HepG2 (cell line): ENCODE results near the gene KRT36. TPM values are rescaled to one million over a fixed set of nuclear protein-coding genes. Genes with fewer than 3 reads are reported as not detected.

Source experiments
- ATAC-seq: fragments of 200-7000 bp; cut with Tn5 transposase; 3 replicates; pipeline ENCODE4 v1.9.1; 2020; ENCODE audit warnings: mild to moderate bottlenecking, moderate library complexity
- BruUV-seq: library from RNA; stranded (reverse); fragments of 400-500 nt; replicated peaks from 2 replicates; lab custom pipeline; 2021; lab: Mats Ljungman, UMichigan
- CTCF ChIA-PET: fragments of 300-600 bp; formaldehyde crosslinking; extraction: SDS; loops from one replicate; lab custom pipeline; 2021; ENCODE audit warnings: low total read pairs, inconsistent platforms, low intra/inter-chr PET ratio; lab: Yijun Ruan, JAX
- POLR2A ChIA-PET: fragments of 350-600 bp; sonication (Branson Sonifier 250); formaldehyde crosslinking; loops from one replicate; lab custom pipeline; 2020; ENCODE audit warnings: antibody characterized with exemption, inconsistent platforms; lab: Yijun Ruan, JAX
- DNase-seq: peaks from one replicate; pipeline ENCODE4 v3.0.0-alpha.2; 2015; ENCODE audit warnings: low spot score
- FAIRE-seq: peaks from 3 replicates; lab custom pipeline; 2011; peaks lifted over from hg19 to GRCh38; lab: Jason Lieb, UNC
- H2AFZ ChIP-seq: one replicate; pipeline ENCODE4 v1.6.1; 2011; ENCODE audit warnings: low read length, inconsistent platforms
- H3K27ac ChIP-seq: fragments of 300-600 bp; 3 replicates; pipeline ENCODE4 v1.8.0; 2011; ENCODE audit warnings: mixed run types, mild to moderate bottlenecking, mixed read lengths, low read length, inconsistent platforms; ENCODE audit not compliant: insufficient read depth; ENCODE audit errors: extremely low read length
- H3K27me3 ChIP-seq, 2 experiments: fragments of 200-600 bp in 1 of 2; 2 replicates in 1 of 2; 3 replicates in 1 of 2; pipeline versions ENCODE4 v1.6.0 to v1.8.0; 2011; ENCODE audit warnings: low read length in 2 of 2, mild to moderate bottlenecking in 2 of 2, moderate library complexity in 2 of 2, inconsistent platforms in 1 of 2; ENCODE audit not compliant: insufficient read depth in 2 of 2, control insufficient read depth in 1 of 2
- H3K36me3 ChIP-seq, 2 experiments: fragments of 200-600 bp in 1 of 2; replicated peaks in 1 of 2; 2 replicates in 1 of 2; 3 replicates in 1 of 2; pipeline versions ENCODE4 v1.5.1 to v1.8.0; 2011; ENCODE audit warnings: low read length in 2 of 2, inconsistent platforms in 1 of 2; ENCODE audit not compliant: insufficient read depth in 2 of 2, control insufficient read depth in 1 of 2
- H3K4me1 ChIP-seq: 2 replicates; pipeline ENCODE4 v1.5.1; 2012; ENCODE audit warnings: low read length, inconsistent platforms; ENCODE audit not compliant: insufficient read depth
- H3K4me2 ChIP-seq: 2 replicates; pipeline ENCODE4 v1.6.0; 2011; ENCODE audit warnings: low read depth, low read length, inconsistent platforms
- H3K4me3 ChIP-seq, 3 experiments: fragments of 200-600 bp in 1 of 3; sonication (generic), shearing (Covaris generic) in 1 of 3; replicated peaks in 1 of 3; 2 replicates each; pipeline ENCODE4 v1.5.1; 2011 to 2016; ENCODE audit warnings: low read length in 3 of 3, inconsistent platforms in 2 of 3, low read depth in 2 of 3, mild to moderate bottlenecking in 2 of 3, control low read depth in 1 of 3, mixed read lengths in 1 of 3; ENCODE audit not compliant: insufficient read depth in 1 of 3
- H3K79me2 ChIP-seq: one replicate; pipeline ENCODE4 v1.6.1; 2011; ENCODE audit warnings: low read length, inconsistent platforms; ENCODE audit not compliant: insufficient read depth
- H3K9ac ChIP-seq: 2 replicates; pipeline ENCODE4 v1.6.0; 2011; ENCODE audit warnings: mild to moderate bottlenecking, low read depth, low read length, inconsistent platforms; ENCODE audit not compliant: insufficient read depth
- H3K9me3 ChIP-seq: 2 replicates; pipeline ENCODE4 v1.5.1; 2012; ENCODE audit warnings: mild to moderate bottlenecking, low read length
- H4K20me1 ChIP-seq: 2 replicates; pipeline ENCODE4 v1.6.0; 2011; ENCODE audit warnings: inconsistent platforms, mild to moderate bottlenecking, low read length, moderate library complexity; ENCODE audit not compliant: insufficient read depth
- EEA1 ChIP-seq: sonication (generic); formaldehyde crosslinking; IDR thresholded peaks from 2 replicates; pipeline ENCODE4 v1.5.1; 2020; ENCODE audit warnings: mild to moderate bottlenecking, missing genetic modification reagents, borderline replicate concordance
- HMGXB3 ChIP-seq: sonication (generic); formaldehyde crosslinking; IDR thresholded peaks from 2 replicates; pipeline ENCODE4 v1.4.0; 2020; ENCODE audit warnings: missing genetic modification reagents, borderline replicate concordance
- NCOR1 ChIP-seq: fragments of 200-600 bp; sonication (generic); IDR thresholded peaks from 2 replicates; pipeline ENCODE4 v1.7.0; 2017; ENCODE audit warnings: antibody characterized with exemption, low read length, borderline replicate concordance
- NPAS2 ChIP-seq: sonication (generic); formaldehyde crosslinking; IDR thresholded peaks from 2 replicates; pipeline ENCODE4 v1.8.0; 2022; ENCODE audit warnings: mild to moderate bottlenecking, missing genetic modification reagents, borderline replicate concordance
- PRMT3 ChIP-seq: sonication (generic); formaldehyde crosslinking; IDR thresholded peaks from 2 replicates; pipeline ENCODE4 v1.8.1; 2022; ENCODE audit warnings: low read depth, mild to moderate bottlenecking, moderate library complexity, missing genetic modification reagents, borderline replicate concordance
- PTBP1 ChIP-seq: fragments of 200-400 bp; formaldehyde crosslinking; IDR thresholded peaks from 2 replicates; pipeline ENCODE4 v1.6.1; 2018; ENCODE audit warnings: low read length, low read depth; ENCODE audit not compliant: poor library complexity, severe bottlenecking
- TCF12 ChIP-seq, 2 experiments: fragments of 450-650 bp in 1 of 2; sonication (generic) in 1 of 2; formaldehyde crosslinking in 1 of 2; IDR thresholded peaks; 2 replicates each; pipeline versions ENCODE4 v1.6.1 to v1.8.0; 2017 to 2022; ENCODE audit warnings: antibody characterized with exemption in 1 of 2, mild to moderate bottlenecking in 1 of 2, missing genetic modification reagents in 1 of 2, moderate library complexity in 1 of 2
- ZNF572 ChIP-seq: sonication (generic); formaldehyde crosslinking; IDR thresholded peaks from 2 replicates; pipeline ENCODE4 v1.5.1; 2020; ENCODE audit warnings: mild to moderate bottlenecking, missing genetic modification reagents
- ZNF614 ChIP-seq: IDR thresholded peaks from 2 replicates; pipeline ENCODE4 v1.6.1; 2018; ENCODE audit warnings: missing biosample characterization, missing genetic modification reagents, inconsistent platforms, borderline replicate concordance
- ZNF773 ChIP-seq: sonication (generic); formaldehyde crosslinking; IDR thresholded peaks from 2 replicates; pipeline ENCODE4 v1.4.0; 2020; ENCODE audit warnings: missing genetic modification reagents, borderline replicate concordance
- ZNF775 ChIP-seq: sonication (generic); formaldehyde crosslinking; IDR thresholded peaks from 2 replicates; pipeline ENCODE4 v1.4.0; 2020; ENCODE audit warnings: missing genetic modification reagents, mild to moderate bottlenecking, moderate library complexity, borderline replicate concordance
- ZNF879 ChIP-seq: sonication (generic); formaldehyde crosslinking; IDR thresholded peaks from 2 replicates; pipeline ENCODE4 v1.8.1; 2023; ENCODE audit warnings: missing genetic modification reagents
- WGBS: methylation state at CpG from one replicate; pipeline ENCODE4 v1.1.6; 2017; ENCODE audit warnings: low lambda C conversion rate; 5-methylcytosine and 5-hydroxymethylcytosine counted together
- in situ Hi-C: cut with HindIII; loops from 2 replicates; pipeline ENCODE4 v1.10.0; 2017; ENCODE audit warnings: low pct_unique_long_range_greater_than_20kb; ENCODE audit not compliant: extremely low pct_ligation_motif_present
- intact Hi-C: fragments of 100-400 bp; cut with micrococcal nuclease; formaldehyde crosslinking; loops from one replicate; pipeline ENCODE4 v1.10.0; 2022; ENCODE audit not compliant: unreplicated experiment
- polyA plus RNA-seq, 8 experiments: library from polyadenylated mRNA; depleted of rRNA in 3 of 8; stranded (reverse) in 7 of 8; unstranded in 1 of 8; fragments of >200 nt; fragmentation: Illumina TruSeq in 4 of 8; extraction: Trizol in 4 of 8; gene quantifications; 2 replicates each; pipeline versions ENCODE4 v1.2.1 to v1.2.3, GENCODE V29; 2011 to 2016; ENCODE audit warnings: low read depth in 4 of 8, missing spikeins in 1 of 8, mixed read lengths in 1 of 8; ENCODE audit not compliant: insufficient read depth in 1 of 8
- total RNA-seq, 5 experiments: library from RNA; depleted of rRNA; stranded (reverse); fragments of >200 nt; fragmentation: Illumina TruSeq; extraction: Trizol; gene quantifications; 2 replicates each; pipeline ENCODE4 v1.2.3, GENCODE V29; 2016; ENCODE audit warnings: low read depth in 1 of 5
- TF ChIP-seq, protein P1 (sequence below): IDR thresholded peaks from 2 replicates; pipeline ENCODE4 v1.6.1; 2012; ENCODE audit warnings: low read length, improper control_type of control experiment

KRT36 gene
- total and polyA plus RNA-seq, 2 of the 13 experiments (the other 11 are each of a cell fraction or from before 2014, with no cell fraction given) = not detected

DNA sequence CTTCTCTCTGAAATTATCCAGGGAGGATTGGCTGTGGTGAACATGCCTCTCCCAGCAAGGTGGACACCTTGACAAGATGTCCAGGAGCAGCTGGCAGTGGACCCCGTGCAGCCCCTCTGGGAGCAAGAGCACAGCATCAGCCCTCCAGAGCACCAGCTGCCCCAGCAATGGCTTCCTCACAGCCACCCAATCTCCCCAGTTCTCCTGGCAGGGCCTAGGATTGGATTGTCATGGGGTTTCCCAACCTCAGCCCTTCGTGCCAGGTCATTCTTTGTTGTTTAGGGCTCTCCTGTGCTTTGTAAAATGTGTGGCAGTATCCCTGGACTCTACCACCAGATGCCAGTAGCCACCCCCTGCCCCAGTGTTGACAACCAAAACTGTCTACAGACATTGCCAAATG is 1.8 kb upstream of the KRT36 start:
- Histone ChIP-seq H3K79me2 (no peaks in the 10 kb centered on the region), H3K4me3 (no peak overlapping the region), H2AFZ (no peak overlapping the region), H3K9ac (no peak overlapping the region), H3K27ac (no peak overlapping the region), H4K20me1 (no peaks in the 10 kb centered on the region), H3K27me3 (peaks cover 0 to 33% of the 10 kb centered on the region in 2 experiments; a peak in 4 of 5 replicates), H3K36me3 (no peaks in the 10 kb centered on the region), H3K4me1 (peaks cover 12% of the 10 kb centered on the region)
- WGBS = 0% methylated on average over 2 of the region's 2 CpGs
- FAIRE-seq (no peak), ATAC-seq (no peak), DNase-seq (no peak)
- ChIA-PET CTCF (no interaction called here), POLR2A (no interaction called here)
- in situ Hi-C loops = no loop called here
- BruUV-seq = no TSS peak
- TF ChIP-seq EEA1 (CRISPR knock-in tag) (no peak), HMGXB3 (CRISPR knock-in tag) (no peak), ZNF572 (CRISPR knock-in tag) (no peak), ZNF614 (CRISPR knock-in tag) (no peak), ZNF773 (CRISPR knock-in tag) (no peak), ZNF775 (CRISPR knock-in tag) (no peak), PRMT3 (CRISPR knock-in tag) (no peak), NPAS2 (CRISPR knock-in tag) (no peak), ZNF879 (CRISPR knock-in tag) (no peak), PTBP1 (no peak), TCF12 (IDR thresholded peaks at IDR 0.05) (no peak), TCF12 (CRISPR knock-in tag; IDR thresholded peaks at IDR 0.05) (no peak), NCOR1 (no peak)
- TF ChIP-seq, protein P1, sequence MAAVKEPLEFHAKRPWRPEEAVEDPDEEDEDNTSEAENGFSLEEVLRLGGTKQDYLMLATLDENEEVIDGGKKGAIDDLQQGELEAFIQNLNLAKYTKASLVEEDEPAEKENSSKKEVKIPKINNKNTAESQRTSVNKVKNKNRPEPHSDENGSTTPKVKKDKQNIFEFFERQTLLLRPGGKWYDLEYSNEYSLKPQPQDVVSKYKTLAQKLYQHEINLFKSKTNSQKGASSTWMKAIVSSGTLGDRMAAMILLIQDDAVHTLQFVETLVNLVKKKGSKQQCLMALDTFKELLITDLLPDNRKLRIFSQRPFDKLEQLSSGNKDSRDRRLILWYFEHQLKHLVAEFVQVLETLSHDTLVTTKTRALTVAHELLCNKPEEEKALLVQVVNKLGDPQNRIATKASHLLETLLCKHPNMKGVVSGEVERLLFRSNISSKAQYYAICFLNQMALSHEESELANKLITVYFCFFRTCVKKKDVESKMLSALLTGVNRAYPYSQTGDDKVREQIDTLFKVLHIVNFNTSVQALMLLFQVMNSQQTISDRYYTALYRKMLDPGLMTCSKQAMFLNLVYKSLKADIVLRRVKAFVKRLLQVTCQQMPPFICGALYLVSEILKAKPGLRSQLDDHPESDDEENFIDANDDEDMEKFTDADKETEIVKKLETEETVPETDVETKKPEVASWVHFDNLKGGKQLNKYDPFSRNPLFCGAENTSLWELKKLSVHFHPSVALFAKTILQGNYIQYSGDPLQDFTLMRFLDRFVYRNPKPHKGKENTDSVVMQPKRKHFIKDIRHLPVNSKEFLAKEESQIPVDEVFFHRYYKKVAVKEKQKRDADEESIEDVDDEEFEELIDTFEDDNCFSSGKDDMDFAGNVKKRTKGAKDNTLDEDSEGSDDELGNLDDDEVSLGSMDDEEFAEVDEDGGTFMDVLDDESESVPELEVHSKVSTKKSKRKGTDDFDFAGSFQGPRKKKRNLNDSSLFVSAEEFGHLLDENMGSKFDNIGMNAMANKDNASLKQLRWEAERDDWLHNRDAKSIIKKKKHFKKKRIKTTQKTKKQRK = no peak
- TF ChIP-seq, all 625 proteins: peak for 0
- intact Hi-C loops = no loop called here
- no peaks in the 10 kb centered on the region for H3K9me3 ChIP-seq
- no peak overlapping the region for H3K4me2 ChIP-seq
